Measurements from ENCODE around the gene PRIMA1. TPM values are rescaled to one million over a fixed set of nuclear protein-coding genes. Genes with fewer than 3 reads are reported as not detected.

PRIMA1 gene
- total and polyA plus RNA-seq, 10 of the 15 experiments (the other 5 are each of a cell fraction or from before 2014, with no cell fraction given), result not detected

DNA sequence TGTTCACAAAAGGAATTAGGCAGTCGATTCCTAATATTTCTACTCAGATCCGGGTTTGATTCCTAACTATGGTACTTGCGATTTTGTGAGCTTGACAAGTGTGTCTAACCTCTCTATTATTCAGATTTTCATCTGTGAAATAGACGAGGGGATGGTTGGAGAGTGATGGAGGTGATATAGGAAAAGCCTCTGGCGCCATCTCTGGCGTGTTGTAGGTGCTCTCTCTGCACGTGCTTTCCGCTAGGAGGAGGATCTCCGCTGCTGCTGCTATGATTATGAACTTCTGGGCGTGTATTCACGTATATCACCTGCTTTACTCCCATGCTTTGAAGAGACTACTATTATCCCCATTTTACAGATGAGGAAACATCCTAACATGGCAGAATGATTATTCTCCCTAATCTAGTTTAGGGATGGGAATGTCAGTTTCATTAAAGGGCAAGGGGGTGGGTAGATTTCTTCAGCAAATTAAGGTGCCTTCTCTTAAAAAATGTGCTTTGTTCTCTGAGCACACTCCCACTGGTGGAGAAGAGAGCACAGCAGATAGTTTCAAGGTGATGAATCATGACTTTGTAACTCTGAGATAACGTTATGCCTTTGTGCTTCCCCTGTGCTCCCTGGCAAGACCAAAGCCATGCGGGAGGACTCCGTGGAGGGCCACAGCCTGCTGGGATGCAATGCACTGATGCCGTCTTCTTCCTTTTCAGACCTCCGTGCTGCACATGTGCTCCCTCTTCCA, 97.1 kb downstream of the PRIMA1 start:
- no TSS peak for BruUV-seq (replicated peaks)
- H3K36me3 ChIP-seq (ENCODE audit: control insufficient read depth in 2 of 2, insufficient read depth in 2 of 2, low read length in 1 of 2), result no peaks in the 10 kb centered on the region
- H3K4me1 ChIP-seq (ENCODE audit: control insufficient read depth, insufficient read depth, low read length), result no peaks in the 10 kb centered on the region
- WGBS (ENCODE audit: insufficient coverage, insufficient replicate concordance, low lambda C conversion rate, missing lambda C conversion rate), result 45% methylated on average over 16 of the region's 16 CpGs
- H3K27ac ChIP-seq (ENCODE audit: control insufficient read depth, insufficient read depth), result no peak overlapping the region
- H2AFZ ChIP-seq (ENCODE audit: control insufficient read depth, low read depth, low read length), result no peak overlapping the region
- intact Hi-C loops (cut with micrococcal nuclease; ENCODE audit: unreplicated experiment) (no loop called here), in situ Hi-C loops (cut with MboI) (no loop called here)
- no peaks in the 10 kb centered on the region for H3K79me2 ChIP-seq (ENCODE audit: control insufficient read depth, insufficient read depth, low read length)
- no peaks in the 10 kb centered on the region for H3K9me3 ChIP-seq (replicated peaks; ENCODE audit: control insufficient read depth, insufficient read depth, low read length)
- POLR2A ChIA-PET, result no interaction called here
- SMC1A ChIA-PET (ENCODE audit: uncharacterized antibody, unreplicated experiment), result no interaction called here
- H3K4me2 ChIP-seq (ENCODE audit: control insufficient read depth, insufficient read depth), result no peak overlapping the region
- DNase-seq (ENCODE audit: low read depth, low spot score) (no peak), ATAC-seq (no peak), FAIRE-seq (no peak)
- no peak overlapping the region for H3K9ac ChIP-seq (ENCODE audit: control insufficient read depth, insufficient read depth, low read length)
- H3K4me3 ChIP-seq, result no peak overlapping the region
- H4K20me1 ChIP-seq (ENCODE audit: control insufficient read depth, insufficient read depth), result no peaks in the 10 kb centered on the region
- CTCF ChIA-PET, result no interaction called here
- no peaks in the 10 kb centered on the region; a peak in 1 of 4 replicates for H3K27me3 ChIP-seq (replicated peaks in 1 of 2; ENCODE audit: control insufficient read depth in 2 of 2, insufficient read depth in 2 of 2, low read length in 1 of 2)
- TF ChIP-seq SREBF1 (IDR thresholded peaks at IDR 0.05; ENCODE audit: low read length), result no peak
- no peak for TF ChIP-seq IKZF2 (IDR thresholded peaks at IDR 0.05)
- no peak for TF ChIP-seq NFYA (IDR thresholded peaks at IDR 0.05; ENCODE audit: borderline replicate concordance, low read depth, low read length)
- TF ChIP-seq, protein P1, sequence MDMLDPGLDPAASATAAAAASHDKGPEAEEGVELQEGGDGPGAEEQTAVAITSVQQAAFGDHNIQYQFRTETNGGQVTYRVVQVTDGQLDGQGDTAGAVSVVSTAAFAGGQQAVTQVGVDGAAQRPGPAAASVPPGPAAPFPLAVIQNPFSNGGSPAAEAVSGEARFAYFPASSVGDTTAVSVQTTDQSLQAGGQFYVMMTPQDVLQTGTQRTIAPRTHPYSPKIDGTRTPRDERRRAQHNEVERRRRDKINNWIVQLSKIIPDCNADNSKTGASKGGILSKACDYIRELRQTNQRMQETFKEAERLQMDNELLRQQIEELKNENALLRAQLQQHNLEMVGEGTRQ (IDR thresholded peaks at IDR 0.05; ENCODE audit: borderline replicate concordance, low read depth, low read length), result no peak
- no peak for TF ChIP-seq ETV6 (conservative IDR thresholded peaks at IDR 0.05 in 1 of 2, IDR thresholded peaks at IDR 0.05 in 1 of 2; ENCODE audit: borderline replicate concordance in 1 of 2, low read depth in 1 of 2)
- TF ChIP-seq POLR2A (IDR thresholded peaks at IDR 0.05; ENCODE audit: low read depth, low read length), result no peak
- TF ChIP-seq KLF5 (IDR thresholded peaks at IDR 0.05; ENCODE audit: partially characterized antibody), result no peak
- RAD21 ChIA-PET (ENCODE audit: unreplicated experiment), result no interaction called here

Measured in GM12878 (cell line).